ENCODE data around the gene UTS2R.
A peak's percentile ranks its signal among the peaks of the same experiment; 100 is the strongest.
"Not testable (repeated sequence)": the region's sequence is repeated elsewhere in the genome, so short reads cannot be mapped to it uniquely, and the experiment has no call there.

Gene UTS2R

DNA sequence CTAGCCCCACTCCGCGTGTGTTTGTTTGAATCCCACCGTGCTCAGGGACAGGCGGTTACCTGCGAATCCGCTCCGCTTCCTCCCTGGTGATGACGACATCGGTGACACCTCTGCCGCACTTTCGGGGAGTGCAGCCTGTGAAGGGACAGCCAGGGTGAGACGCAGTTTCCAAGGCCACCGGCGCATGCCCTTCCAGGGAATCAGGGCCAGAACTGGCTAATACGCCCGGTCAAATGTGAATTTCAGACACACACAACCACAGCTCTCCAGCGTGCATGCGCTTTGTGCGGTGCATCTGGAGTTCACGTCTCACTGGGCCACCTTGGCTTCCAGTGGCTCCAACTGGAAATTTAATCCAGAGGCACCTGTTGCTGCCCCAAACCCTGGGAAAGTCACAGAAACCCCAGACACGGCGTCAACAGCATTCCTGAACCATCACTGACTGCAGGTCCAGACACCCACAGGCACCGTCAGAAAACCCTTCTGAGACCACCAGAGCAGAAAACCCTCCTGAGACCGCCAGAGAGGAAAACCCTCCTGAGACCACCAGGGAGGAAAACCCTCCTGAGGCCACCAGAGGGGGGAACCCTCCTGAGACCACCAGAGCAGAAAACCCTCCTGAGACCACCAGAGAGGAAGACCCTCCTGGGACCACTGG lies 40.0 kb downstream of the UTS2R start:
- no peak for DNase-seq

DNA sequence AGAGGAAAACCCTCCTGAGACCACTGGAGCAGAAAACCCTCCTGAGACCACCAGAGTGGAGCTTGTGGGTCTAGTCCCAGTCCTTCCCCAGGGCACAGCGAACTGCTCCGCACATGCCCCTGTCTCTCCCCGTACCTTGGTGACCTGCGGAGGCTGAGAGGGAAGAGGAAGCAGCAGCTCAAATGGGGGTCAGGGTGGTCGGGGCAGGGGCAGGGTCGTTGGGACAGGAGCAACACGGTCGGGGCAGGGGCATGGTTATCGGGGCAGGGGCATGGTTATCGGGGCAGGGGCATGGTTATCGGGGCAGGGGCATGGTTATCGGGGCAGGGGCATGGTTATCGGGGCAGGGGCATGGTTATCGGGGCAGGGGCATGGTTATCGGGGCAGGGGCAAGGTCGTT lies 40.5 kb downstream of the UTS2R start:
- not testable (repeated sequence) for DNase-seq

DNA sequence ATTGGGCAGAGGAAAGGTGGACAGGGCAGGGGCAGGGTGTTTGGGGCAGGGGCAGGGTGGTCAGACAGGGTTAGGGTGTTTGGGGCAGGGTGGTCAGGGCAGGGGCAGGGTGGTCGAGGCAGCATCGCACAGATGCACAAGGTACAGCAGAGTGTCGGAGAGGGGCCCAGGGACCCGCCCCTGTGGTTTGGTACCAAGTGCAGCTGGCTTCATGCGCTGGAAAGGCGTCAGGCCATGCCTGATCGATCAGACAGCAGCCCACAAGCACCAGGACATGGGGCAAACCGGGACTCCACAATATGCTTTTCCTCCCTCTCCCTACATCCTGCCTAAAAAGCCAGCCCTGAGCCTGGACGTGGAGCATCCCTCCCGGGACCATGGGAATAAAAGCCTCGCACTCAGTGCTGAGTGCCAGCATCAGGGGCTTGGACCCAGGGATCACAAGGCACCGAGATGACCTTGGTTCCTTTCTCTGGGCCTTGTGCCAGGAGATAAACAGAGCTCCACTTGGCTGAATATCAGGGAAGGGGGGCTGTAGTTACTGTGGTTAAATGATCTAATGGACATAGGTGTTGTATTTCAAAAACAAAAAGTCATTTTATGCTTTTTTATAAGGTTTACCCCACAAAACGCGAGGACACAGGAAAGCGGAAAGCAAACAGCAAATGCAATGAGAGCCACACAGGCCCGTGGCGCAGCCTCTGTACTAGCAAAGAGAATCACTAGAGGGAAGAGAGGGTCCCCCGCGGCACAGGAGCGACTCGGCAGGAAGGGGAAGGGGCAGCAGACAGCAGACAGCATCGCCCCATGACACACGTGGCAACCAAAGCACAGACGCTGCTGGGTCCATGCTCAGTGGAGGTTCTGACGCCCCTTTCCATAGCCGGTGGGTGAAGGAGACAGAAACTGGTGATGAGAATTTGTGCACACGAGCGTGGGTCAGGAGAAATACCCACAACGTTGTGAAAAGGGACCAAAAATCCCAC lies 41.3 kb downstream of the UTS2R start:
- DNase-seq = peak; percentile 92

DNA sequence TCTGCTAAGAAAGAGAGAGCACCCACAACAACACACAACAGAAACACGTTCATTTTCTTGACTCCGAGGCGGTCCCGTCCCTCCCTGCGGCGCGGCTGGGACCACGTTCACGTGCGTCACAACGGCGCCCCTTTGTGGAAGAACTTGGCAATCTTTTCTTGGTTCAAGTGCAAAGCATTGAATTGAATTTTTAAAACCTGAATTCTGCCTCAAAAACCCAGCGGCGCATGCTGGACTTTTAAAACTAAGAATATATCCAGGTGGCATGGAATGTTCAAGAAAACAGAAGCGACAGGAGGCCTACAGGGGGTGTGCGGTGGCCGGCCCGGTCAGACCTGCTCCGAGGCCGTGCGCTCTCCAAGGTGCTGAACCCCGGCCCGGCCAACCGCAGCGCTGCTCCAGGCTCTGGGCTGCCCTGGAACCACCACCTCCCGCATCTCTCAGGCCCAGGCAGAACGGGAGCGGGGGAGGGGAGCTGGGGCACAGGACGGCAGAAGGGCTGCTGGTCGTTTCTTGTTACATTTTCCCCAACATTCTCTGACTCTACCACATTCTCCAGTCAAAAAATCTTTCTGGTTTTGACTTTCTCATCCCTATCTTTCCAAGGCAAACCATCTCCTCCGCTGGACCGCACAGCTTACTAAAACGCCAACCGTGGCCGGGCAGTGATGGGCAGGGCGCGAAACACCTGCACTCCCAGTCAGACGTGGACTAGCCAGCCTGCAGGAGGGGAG lies 43.1 kb downstream of the UTS2R start:
- DNase-seq = peak; percentile 21

DNA sequence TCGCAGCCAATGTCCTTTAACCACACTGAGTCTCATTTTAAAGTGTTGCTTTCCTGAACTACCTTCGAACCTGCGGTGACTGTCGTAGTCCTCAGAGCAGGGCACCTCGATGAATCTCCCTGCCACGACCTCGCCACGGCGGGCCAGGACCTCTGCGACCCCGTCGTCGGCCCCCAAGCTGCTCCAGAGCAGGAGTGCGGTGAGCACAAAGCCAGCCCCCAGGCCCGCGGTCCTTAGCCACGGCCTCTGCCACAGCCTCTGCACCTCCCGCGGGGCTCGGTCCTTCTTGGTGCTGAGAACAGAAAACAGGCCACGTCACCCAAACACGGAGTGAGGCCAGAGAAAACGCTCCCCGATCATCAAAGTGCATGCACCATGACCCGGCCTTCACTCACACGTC lies 43.8 kb downstream of the UTS2R start:
- no peak for DNase-seq

DNA sequence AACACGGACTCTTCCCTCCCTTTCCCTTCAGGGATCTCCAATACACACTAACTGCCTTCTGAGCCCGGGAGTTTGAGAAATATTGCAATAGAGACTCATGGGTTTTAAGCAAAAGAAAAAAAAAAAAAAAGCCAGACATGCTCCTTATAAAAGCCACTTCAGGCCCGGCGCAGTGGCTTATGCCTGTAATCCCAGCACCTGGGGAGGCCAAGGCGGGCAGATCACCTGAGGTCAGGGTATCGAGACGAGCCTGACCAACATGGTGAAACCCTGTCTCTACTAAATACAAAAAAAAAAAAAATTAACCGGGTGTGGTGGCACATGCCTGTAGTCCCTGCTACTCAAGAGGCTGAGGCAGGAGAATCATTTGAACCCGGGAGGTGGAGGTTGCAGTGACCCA lies 44.2 kb downstream of the UTS2R start:
- DNase-seq = no peak

DNA sequence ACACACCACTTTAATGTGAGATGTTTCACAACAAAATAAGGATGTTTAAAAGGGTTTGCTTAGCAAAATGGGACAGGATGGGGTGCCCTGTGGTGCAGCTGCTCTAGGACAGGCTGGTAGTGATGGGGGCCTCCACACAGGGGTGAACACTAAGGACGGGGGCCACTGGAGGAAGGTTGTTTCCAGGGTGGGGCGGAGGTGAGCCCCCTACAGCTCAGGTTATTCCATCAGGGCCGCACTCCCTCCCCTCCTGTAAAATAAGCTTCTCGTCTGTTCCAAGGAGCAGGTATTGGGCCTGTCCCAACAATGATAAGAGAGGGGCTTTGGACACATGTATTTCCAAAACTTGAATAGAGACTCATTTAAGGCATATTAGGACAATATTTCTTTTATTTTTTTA lies 44.7 kb downstream of the UTS2R start:
- no peak for DNase-seq

DNA sequence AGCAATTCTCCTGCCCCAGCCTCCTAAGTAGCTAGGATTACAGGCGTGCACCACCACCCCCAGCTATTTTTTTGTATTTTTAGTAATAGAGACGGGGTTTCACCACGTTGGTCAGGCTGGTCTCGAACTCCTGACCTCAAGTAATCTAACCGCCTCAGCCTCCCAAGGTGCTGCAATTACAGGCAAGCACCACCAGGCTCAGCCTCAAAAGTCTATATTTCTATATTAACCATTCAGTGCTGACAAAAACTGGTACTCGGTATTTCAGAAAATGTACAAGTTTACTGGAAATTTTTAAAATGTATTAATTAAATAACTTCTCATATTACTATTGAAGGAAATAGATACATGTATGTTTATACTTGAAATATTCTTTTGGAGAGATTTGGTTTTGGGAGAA lies 45.2 kb downstream of the UTS2R start:
- DNase-seq = no peak

DNA sequence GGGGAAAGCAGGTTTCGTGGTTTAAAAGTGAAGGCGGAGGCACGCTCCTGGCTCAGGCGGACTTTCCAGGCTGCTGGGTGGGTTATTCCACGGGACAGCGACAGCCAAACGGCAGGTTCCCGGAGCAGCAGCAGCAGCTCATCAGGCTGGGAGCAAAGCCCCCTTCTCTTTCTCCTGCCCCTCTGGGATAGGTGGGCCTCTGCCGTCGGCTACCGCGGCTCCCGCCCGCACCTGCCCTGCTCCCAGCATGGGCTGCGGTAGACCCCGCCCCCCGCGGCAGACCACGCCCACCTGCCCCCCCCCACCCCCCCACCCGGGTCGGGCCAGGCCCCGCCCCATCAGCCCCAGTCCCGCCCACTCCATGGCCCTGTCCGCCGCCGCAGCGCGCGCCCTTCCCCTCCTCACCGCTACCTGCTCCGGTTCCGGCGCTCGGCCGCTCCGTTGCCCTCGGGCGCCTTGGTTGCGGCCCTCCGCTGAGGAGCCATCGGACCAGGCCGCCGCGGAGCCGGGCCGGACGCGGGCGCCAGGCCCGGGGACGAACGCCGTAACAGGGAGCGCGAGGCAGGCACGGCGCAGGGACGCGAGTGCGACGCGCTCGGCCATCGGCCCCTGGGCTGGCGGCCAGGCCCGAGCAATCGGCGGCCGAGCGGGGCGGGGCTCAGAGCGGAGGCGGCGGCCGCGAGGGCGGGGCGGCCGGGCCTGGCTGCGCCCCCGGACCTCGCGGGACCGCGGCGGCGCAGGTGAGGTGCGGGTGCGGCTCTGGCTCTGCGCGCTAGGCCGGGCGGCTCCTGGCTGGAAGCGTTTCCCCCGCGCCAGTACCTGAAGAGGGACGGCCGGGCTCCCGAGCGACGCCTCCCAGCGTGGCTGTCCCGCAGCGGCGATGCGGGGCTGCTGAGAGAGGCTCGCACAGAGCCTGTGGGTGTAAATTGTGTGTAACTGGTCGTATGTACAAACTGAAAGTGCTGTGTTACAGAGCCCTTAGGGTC lies 46.7 kb downstream of the UTS2R start, which contains the start of the genes HEXD and OGFOD3:
Gene HEXD (plus strand): TSS at position 347 of the 986 bp plus-strand sequence. CDS start 1,453 bp downstream, outside the sequence.
Gene OGFOD3 (minus strand): TSS at position 586 of the 986 bp plus-strand sequence. CDS start 101 bp downstream, at position 485.
- DNase-seq = peak; percentile 87

DNA sequence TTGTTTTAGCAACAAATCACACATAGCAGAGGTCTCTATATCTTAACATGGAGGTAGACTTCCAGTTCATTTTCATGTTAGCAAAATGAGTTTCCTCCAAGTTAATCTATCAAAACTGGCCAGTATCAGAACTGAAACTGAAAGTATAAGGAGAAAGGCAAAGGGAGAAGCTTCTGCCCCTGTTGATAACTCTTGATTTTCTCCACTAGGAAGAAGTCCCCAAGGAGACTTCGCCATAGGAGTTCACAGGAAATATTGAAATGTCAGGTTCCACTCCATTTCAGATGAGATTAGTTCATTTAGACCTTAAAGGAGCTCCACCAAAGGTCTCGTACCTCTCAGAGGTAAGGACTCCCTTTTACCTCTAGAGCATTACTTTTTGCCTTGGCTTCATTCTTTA lies 48.0 kb downstream of the UTS2R start:
- no peak for DNase-seq

DNA sequence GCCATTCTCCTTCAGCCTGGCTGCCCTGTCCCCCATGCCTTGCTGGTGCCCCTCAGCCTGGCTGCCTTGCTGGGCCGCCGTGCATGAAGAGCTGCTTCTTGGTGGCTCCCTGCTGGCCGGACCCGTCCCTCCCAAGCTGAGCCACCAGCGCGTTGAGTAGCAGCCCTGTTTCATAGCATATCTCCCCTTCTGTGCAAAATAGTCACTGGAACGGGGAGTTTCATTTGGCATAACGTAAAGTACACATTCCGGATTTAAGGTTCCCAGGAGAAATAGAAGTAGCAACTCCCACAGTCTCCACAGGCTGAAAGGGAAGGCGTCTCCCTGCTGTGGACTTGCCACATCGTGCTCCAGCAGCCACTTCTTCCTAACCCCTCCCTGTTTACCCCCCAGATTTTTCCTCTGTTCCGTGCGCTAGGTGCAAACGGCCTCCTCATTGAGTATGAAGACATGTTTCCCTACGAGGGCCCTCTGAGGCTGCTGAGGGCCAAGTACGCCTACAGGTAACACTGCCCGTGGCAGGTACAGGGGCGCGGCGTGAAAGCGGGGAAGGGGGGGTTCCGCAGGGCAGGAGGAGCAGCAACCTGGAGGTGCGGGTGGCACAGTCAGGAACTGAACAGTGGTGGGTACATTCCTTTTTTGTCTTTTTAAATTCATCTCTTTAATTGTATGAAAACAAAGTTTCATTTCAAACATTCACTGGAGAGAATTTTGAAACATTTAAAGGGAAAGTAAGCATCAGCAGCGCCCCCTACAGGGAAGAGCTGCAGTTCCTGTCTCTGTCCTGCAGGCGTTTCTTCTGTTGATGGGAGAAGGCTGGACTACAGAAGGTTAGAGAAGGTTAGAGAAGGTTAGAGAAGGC lies 52.7 kb downstream of the UTS2R start:
- no peak for DNase-seq

DNA sequence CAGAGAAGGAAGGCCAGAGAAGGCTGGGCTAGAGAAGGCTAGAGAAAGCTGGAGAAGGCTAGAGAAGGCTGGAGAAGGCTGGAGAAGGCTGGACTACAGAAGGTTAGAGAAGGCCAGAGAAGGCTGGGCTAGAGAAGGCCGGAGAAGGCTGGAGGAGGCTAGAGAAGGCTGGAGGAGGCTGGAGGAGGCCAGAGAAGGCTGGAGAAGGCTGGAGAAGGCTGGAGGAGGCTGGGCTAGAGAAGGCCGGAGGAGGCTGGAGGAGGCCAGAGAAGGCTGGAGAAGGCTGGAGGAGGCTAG lies 53.2 kb downstream of the UTS2R start:
- no peak for DNase-seq
